Measurements from ENCODE around the gene PPP1R18.

GRCh38 chr6:30689985-30690384 is 3.5 kb upstream of the PPP1R18 start:
- TF ChIP-seq CTCF (IDR thresholded peaks at IDR 0.05) (no peak), POLR2A (IDR thresholded peaks at IDR 0.05) (no peak)

Measured in uterus (tissue), 2 donors.